ENCODE measurements around the gene SLIT2.

GRCh38 chr4:20253283-20253734 lies 1.6 kb downstream of the SLIT2 start:
- TF ChIP-seq CTCF (IDR thresholded peaks at IDR 0.05; ENCODE audit: low read length) (no peak), EZH2 (IDR thresholded peaks at IDR 0.05; ENCODE audit: borderline replicate concordance, low read length) (no peak)

Measured in OCI-LY1 (cell line).